HL-60 (cell line): ENCODE measurements around the gene PEX10.

Source experiments
- DNase-seq, 2 experiments: peaks; one replicate each; pipeline ENCODE4 v3.0.0-alpha.2; 2010 to 2020; ENCODE audit warnings: low read depth in 1 of 2, low spot score in 1 of 2
- H3K27ac ChIP-seq: fragments of 250-450 bp; sonication (Bioruptor Pico); replicated peaks from 2 replicates; pipeline ENCODE4 v1.5.1; 2020; ENCODE audit warnings: mild to moderate bottlenecking, moderate library complexity
- H3K27me3 ChIP-seq: fragments of 250-450 bp; sonication (Bioruptor Pico); 2 replicates; pipeline ENCODE4 v1.5.1; 2021; ENCODE audit warnings: mild to moderate bottlenecking, moderate library complexity; ENCODE audit not compliant: insufficient read depth, poor library complexity, severe bottlenecking
- H3K4me3 ChIP-seq: replicated peaks from 2 replicates; pipeline ENCODE4 v1.5.1; 2011; ENCODE audit warnings: mild to moderate bottlenecking, control low read depth, low read length; ENCODE audit not compliant: insufficient read depth
- GABPA ChIP-seq: IDR thresholded peaks from 2 replicates; pipeline ENCODE4 v1.6.1; 2012; ENCODE audit warnings: low read depth
- POLR2AphosphoS5 ChIP-seq: IDR thresholded peaks from 2 replicates; pipeline ENCODE4 v1.6.1; 2012; ENCODE audit warnings: low read depth
- SPI1 ChIP-seq: IDR thresholded peaks from 2 replicates; pipeline ENCODE4 v1.6.1; 2012; ENCODE audit warnings: low read depth, mild to moderate bottlenecking, borderline replicate concordance
- TF ChIP-seq, protein P1 (sequence below): IDR thresholded peaks from one replicate; pipeline ENCODE4 v1.5.1; 2011; ENCODE audit warnings: low read length, control low read depth, inconsistent platforms; ENCODE audit not compliant: insufficient read depth
- TF ChIP-seq, protein P2 (sequence below): IDR thresholded peaks from 2 replicates; pipeline ENCODE4 v1.6.1; 2012; ENCODE audit warnings: low read depth; ENCODE audit not compliant: insufficient replicate concordance

PEX10 gene

DNA sequence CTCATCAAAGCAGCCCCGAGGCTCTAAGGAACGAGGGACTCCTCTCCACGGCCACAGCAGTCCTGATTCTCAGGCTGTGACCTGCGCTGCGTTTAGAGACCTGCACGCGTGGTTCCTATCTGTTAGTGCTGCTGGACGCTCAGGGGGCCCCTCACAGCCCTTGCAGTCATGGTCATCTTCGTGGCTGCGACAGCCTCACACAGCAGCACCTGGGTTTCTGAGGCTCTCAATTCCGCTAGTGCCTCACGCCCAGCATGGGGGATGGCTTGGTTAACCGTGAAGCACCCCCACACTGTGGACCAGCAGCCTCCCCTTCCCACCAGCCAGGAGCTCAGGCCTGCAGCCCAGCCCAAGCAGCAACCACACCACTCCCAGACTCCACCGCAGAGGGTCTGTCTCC, 28.8 kb downstream of the PEX10 start:
- TF ChIP-seq, protein P1, sequence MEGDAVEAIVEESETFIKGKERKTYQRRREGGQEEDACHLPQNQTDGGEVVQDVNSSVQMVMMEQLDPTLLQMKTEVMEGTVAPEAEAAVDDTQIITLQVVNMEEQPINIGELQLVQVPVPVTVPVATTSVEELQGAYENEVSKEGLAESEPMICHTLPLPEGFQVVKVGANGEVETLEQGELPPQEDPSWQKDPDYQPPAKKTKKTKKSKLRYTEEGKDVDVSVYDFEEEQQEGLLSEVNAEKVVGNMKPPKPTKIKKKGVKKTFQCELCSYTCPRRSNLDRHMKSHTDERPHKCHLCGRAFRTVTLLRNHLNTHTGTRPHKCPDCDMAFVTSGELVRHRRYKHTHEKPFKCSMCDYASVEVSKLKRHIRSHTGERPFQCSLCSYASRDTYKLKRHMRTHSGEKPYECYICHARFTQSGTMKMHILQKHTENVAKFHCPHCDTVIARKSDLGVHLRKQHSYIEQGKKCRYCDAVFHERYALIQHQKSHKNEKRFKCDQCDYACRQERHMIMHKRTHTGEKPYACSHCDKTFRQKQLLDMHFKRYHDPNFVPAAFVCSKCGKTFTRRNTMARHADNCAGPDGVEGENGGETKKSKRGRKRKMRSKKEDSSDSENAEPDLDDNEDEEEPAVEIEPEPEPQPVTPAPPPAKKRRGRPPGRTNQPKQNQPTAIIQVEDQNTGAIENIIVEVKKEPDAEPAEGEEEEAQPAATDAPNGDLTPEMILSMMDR = no peak
- TF ChIP-seq SPI1 (no peak), GABPA (no peak), POLR2AphosphoS5 (no peak)
- TF ChIP-seq, protein P2, sequence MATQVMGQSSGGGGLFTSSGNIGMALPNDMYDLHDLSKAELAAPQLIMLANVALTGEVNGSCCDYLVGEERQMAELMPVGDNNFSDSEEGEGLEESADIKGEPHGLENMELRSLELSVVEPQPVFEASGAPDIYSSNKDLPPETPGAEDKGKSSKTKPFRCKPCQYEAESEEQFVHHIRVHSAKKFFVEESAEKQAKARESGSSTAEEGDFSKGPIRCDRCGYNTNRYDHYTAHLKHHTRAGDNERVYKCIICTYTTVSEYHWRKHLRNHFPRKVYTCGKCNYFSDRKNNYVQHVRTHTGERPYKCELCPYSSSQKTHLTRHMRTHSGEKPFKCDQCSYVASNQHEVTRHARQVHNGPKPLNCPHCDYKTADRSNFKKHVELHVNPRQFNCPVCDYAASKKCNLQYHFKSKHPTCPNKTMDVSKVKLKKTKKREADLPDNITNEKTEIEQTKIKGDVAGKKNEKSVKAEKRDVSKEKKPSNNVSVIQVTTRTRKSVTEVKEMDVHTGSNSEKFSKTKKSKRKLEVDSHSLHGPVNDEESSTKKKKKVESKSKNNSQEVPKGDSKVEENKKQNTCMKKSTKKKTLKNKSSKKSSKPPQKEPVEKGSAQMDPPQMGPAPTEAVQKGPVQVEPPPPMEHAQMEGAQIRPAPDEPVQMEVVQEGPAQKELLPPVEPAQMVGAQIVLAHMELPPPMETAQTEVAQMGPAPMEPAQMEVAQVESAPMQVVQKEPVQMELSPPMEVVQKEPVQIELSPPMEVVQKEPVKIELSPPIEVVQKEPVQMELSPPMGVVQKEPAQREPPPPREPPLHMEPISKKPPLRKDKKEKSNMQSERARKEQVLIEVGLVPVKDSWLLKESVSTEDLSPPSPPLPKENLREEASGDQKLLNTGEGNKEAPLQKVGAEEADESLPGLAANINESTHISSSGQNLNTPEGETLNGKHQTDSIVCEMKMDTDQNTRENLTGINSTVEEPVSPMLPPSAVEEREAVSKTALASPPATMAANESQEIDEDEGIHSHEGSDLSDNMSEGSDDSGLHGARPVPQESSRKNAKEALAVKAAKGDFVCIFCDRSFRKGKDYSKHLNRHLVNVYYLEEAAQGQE = no peak
- H3K27me3 ChIP-seq = no peaks in the 10 kb centered on the region
- H3K27ac ChIP-seq = no peak overlapping the region
- H3K4me3 ChIP-seq = no peak overlapping the region
- no peak for DNase-seq

DNA sequence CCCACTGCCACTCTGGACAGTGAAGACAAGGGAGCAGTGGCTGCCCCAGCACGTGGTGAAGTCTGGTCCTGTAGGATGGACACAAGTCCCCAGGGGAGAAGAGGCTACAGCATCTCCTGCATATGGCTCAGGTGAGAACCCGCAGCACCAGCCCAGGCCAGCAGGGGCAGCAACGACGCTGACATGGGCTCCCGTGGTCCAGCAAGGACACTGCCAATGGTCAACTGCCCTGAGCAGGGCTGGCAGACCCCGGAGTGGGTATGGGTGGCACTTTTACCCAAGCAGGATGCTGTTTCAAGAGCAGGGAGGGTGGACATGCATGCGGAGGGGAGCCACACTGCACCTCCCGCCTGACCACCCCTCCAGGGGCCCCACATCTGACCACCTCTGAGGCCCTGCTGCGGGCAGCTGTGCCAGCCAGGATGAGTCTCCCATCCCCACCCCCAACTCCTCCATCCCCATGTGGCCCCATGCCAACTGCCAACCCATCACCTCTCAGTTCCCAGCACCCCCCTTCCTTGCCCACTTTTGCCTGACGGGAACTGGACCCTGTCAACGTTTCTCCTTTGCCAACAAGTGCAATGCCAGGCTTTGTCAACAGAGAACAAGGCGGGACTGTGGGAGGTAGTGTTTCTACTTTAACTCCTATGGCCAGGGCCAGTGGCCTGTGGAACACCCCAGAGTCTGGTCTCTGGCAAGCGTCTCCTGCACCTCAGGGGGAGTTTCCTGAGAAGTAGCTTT, 29.6 kb downstream of the PEX10 start:
- no peak for DNase-seq

DNA sequence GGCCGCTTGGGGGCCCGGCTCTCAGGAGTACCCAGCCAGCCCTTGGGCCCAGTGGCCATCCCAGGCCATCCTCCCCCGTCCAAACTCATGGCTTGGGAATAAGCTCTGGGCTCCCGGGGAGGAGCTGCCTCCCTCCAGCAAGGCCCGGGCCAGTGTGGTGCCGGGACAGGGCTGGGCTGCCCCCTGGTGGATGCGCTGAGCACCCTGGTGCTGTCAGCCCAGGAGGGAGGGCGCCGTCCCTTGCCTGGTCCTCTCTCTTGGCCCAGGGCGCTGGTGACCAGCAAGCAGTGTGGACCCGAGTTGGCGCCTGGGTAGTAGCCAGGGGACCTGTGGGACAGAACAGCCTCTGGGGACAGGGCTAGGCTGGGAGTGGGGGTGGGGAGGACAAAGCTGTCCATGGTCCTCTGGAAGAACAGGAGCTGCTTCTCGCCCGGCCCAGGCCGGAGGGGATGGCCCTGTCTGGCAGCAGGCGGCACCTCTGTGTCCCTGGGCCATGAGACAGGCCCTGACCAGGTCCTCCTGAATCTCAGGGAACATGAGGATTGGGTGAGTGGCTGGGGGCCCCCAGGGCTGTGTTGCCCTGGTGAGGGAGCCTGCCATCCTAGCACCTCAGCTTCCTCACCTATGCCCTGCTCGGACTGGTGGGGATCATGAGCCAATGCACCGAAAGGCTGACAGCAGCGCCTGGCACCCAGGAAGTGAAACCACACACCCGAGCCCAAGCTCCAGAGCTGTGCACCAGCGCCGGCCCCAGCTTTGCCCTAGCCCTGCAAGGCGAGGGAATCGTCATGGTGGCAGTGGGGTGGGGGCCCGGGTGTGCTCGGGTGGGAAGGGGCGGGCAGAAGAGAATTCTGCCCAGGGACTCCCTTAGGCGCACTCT, 30.4 kb downstream of the PEX10 start:
- H3K27ac ChIP-seq = no peak overlapping the region
- no peaks in the 10 kb centered on the region for H3K27me3 ChIP-seq
- peak in 1 of 2 experiments; percentile 70 for DNase-seq

More for the DNA sequence above, 29.6 kb downstream of the PEX10 start:
- Histone ChIP-seq H3K27me3 (no peaks in the 10 kb centered on the region), H3K4me3 (no peak overlapping the region), H3K27ac (no peak overlapping the region)
- TF ChIP-seq GABPA = no peak
- TF ChIP-seq, protein P1 = peak; percentile 38

More for the DNA sequence above, 30.4 kb downstream of the PEX10 start:
- no peak overlapping the region for H3K4me3 ChIP-seq
- TF ChIP-seq POLR2AphosphoS5 (no peak), GABPA (no peak), SPI1 (no peak)
- TF ChIP-seq, protein P1 = peak; percentile 60
- TF ChIP-seq, protein P2 = no peak
